HG03045 (cell line): Measurements from ENCODE around the gene MYO16.
"Not testable (repeated sequence)": the region's sequence is repeated elsewhere in the genome, so short reads cannot be mapped to it uniquely, and the experiment has no call there.

Experiments used
- ATAC-seq: cut with Tn5 transposase; IDR thresholded peaks from one replicate; pipeline ENCODE4 v1.9.1; 2021; ENCODE audit warnings: mild to moderate bottlenecking, moderate library complexity; ENCODE audit not compliant: unreplicated experiment

The MYO16 gene

DNA sequence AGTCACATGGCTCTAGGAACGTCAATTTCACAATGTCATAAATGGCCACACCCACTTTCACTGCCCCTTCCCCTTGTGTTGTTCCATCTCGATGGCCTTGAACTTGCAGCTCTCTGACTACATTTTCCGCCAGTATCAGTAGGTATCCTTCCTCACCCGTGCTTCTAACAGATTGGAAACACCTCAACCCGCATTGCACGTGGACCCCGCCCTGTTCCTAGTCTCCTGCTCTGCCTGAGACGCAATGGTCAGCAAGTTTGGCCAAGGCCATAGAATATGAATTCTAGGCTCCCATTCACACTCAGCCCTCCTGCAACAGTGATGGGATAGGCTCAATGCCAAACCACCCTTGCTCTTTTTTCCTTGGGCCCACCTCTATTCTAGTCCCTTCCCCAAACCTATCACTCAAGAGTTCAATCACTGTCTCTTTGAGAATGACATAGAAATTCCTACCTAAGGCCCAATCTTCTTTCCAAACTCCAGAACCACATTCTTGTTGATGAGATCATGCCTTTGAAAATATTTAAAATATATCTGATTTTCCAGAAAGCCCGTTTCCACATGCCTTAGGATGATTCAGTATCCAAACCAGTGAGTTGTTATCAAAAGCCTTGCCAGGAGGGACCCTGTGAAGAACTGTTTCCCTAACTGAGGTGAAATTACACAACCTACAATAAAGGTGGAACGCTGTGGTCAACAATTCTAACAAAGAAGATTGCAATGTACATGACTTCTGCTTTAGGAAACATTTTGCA, 334.6 kb downstream of the MYO16 start:
- ATAC-seq: no peak

DNA sequence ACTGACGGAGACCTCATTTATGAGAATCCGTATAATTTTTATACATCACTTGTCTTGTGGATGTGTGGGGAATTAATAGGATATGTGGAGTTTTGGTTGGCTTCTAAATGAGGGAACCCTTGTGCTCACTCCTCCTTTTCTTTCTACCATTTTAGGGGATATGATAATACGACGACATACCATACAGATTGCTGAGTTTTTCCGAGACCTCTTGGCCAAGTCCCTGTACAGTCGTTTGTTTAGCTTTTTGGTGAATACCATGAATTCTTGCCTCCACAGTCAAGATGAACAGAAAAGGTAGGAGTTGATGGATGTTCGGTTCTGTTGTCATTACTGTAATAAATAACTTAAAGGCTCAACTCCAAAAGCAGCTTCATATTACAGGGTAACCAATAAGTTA, 335.2 kb downstream of the MYO16 start:
- no peak for ATAC-seq

DNA sequence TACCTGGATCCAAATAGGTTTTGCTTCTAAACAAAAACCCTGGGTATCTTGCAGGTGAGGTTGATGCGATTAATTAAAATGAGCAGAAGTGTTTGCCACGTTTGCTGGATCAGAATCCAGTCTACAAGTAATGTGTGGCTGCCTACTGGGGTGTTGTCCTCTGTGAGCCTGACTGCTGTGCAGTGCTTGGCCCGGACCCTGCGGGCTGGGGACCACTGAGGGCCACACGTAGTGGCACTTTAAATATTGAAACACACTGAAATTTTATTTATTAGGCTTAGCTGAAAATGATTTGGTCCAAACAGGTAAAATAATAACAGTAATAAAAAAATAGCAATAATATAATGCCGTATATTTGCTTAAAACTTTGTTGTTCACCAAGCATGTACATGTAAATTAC, 338.0 kb downstream of the MYO16 start:
- ATAC-seq: no peak

DNA sequence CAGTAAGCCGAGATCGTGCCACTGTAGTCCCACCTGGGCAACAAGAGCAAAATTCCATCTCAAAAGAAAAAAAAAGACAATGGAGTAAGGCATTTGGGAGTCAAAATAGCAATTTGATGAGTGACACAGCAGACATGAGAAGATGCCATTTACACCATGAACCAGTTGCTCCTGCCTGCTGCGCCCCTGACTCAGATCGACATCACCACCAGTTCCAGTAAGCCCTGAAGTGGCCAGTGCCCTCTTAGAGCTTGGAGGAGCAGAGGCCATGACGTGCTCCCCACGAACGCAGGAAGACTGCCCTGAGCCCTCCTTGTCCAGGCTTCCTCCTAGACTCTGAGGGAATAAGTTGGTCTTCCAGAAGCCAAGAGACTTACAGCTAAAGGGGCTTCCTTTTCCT, 339.2 kb downstream of the MYO16 start:
- ATAC-seq: no peak

DNA sequence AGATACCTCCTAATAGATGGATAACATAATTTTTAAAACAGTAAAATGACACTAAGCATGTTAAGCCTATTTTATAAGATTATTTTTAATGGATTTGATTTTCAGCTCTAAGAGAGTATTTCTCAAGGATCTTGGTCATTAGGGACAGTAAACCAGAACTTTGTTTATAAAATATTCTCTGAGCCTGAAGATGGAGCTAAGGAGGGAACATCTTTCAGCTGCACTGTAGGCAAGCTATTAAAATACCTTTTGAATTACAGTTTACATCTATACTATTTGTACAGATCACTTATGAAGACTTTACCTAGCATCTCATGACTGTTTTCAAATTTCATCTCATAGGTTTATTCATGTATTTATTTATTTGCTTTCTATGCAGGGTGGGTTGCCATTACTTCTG, 345.3 kb downstream of the MYO16 start:
- no peak for ATAC-seq

DNA sequence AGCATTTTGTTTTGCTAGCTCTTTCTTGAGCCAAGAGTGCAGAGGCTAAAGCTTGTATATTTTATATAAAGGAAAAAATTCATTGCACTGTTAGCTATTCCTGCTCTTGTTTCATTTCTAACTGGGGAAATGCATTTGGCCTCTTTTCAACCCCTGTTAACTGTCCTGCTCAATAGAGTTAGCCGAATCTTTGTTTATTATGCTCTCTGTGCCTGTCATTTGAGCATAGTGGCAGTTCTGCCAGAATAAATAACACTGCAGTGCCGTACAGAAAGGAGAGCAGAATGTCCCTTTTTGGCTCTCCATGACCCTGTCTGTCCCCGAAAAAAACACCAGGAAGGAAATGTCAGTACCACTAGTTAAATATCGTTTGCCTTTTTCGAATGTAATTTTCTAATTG, 350.8 kb downstream of the MYO16 start:
- ATAC-seq: no peak

DNA sequence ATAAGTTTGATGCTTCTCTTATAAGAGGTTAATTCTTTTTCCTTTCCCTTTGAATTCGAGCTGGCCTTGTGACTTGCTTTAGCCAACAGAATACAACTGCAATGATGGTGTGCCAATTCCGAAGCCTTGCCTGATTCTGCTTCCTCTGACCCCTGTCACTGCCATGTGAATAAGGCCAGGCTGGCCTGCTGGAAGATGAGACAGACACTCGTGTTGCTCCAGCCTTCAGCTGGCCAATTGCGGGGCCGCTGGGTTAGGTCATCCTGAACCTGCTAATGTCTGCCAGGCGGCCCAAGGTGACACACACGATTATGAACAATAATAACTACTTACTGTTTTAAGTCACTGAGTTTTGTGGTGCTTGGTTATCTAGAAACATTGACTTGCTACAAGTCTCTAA, 352.0 kb downstream of the MYO16 start:
- no peak for ATAC-seq

DNA sequence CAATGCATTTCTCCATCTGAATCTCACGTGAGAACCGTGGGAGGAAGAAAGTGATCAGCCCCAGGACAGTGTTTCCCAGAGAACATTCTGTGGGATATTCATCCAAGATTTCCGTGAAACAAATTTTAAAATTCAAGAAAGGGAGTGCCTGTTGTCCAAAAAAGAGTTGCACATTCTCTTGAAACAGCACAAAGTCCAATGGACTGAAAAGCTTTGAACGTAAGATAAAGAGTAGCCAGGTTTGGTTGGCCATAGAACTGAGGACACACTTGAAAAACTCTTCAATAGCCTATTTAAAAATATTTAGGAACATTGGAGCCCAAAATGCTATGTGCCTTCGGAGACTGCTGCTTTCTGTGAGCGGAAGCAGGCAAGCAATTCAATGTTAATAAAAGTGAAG, 353.9 kb downstream of the MYO16 start:
- no peak for ATAC-seq

DNA sequence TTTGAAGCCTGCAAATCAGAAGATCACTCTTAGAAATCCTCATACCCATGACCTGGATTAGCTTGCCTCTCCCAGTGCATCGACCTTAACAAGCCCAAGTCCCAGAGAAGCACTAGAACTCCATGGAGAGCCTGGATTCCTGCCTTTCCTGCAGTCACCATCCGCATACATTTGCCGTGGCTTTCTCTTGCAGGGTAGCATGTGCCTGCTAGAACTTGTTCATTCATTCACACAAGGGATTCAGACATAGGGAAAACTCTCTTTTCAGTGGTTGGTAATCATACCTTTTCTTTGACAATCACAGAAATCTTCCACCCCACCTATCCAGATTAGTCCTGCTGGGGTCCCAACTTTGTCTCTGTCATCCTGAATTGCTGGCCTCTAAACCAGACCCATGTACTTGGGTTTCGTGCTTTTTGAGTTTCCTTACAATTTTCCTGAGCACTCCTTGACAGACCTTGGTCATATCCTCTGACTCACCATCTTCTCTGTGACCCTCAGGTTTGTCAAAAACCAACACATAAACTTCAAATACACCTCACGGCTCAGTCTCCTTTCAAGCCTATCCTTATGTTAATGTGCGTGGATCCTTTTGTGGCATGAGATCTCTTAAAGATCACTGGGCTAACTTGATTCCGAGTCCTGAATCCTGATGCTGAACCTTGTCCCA, 355.0 kb downstream of the MYO16 start:
- no peak for ATAC-seq

DNA sequence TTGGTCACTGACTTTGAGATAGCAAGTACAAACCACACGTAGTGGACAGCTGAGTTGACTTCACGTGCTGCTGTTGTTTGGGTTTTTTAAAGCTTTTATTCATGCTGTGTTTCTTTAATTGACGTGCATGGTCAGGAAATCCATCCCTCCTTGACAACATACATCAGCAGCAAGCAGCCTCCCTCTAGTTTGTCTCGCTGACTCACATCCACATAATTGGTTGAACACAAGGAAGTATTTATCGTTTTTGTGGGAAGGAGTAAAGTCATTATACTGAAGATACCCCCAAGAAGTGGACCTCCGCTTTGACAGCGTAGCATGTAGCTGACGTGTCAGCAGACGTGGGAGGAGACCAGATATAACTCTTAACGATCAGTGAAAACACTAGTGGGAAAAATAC, 355.8 kb downstream of the MYO16 start:
- no peak for ATAC-seq

DNA sequence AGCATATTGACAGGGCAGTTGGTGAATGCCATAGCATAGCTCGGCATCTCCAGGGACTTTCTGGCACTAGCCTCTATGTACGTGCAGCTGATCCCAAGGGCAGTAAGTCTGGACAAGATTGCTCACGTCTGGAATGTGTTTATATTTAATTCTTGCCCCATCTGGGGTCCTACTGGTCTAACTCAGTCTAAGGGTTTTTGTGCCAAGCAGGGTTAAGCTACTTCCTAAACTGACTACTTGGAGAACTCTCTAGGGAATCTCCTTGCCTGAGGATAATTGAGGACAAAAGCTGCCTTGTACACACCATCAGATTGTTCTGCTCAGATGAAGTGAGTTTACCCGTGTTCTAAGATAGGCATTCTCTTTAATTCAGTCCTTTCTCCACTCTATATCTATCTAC, 358.1 kb downstream of the MYO16 start:
- ATAC-seq: no peak

DNA sequence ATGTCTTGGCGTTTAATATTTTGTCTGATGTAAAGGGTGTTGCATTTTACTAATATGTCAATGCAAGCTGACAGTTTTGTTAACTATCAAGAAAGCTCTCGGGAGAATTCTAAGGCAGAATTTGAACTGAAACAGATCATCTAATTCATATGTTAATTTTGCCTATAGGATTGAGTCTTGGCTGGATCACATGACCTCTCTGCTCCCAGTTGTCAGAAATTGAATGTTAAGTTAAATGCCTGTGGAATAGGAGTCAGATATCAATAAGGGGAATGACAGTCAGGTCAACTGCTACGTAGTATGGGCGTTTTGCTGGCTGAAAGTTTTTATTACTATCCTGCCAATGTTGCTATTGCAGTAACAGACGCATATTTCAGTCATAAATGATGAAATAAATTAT, 358.5 kb downstream of the MYO16 start:
- ATAC-seq: no peak

DNA sequence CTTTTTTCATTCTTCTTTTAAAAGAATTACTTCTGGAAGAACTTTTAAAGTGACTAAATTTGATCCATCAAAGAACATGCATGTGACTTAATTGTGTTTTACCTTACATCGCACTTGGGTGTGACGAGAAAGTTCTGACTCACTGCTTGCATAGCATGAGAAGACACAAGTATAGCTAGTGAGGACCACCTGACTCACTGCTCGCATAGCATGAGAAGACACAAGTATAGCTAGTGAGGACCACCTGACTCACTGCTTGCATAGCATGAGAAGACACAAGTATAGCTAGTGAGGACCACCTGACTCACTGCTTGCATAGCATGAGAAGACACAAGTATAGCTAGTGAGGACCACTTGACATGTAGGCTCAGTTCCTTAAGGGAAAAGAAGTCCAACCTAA, 362.0 kb downstream of the MYO16 start:
- ATAC-seq: not testable (repeated sequence)

DNA sequence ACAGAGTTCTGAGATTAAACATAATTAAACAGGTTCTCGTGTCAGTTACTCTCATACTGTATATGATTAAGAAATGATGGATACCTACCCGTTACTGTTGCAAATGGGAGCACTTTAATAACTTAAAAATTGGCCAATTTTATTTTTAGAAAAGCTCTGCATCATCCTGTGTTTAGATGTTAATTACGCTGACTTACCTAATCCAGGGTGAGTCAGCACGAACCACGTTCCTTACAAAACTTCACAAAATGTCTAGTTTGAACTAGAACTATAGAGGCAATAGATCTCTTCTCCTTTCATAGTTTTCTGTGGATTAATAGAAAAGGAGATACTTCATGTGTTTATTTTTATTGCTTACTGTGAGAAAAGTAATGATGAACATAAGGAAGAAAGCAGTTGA, 363.9 kb downstream of the MYO16 start:
- no peak for ATAC-seq

DNA sequence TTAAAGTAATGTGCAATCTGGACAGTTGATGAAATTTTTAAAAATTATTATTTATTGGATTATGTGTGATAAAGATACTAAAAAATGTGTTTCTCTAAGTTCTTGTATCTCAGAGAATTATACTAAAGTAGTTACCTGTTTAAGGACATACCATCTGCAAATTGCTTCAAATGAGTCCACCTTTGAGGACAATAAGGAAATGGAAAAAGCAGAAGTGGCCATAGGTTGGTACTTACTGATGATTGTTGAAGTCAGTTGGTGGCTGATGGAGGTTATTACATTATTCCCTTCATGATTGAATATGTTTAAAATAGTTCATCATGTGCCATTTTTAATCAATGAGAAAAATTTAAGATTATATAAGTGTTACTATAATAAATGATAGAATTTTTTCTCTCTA, 367.0 kb downstream of the MYO16 start:
- ATAC-seq: no peak

DNA sequence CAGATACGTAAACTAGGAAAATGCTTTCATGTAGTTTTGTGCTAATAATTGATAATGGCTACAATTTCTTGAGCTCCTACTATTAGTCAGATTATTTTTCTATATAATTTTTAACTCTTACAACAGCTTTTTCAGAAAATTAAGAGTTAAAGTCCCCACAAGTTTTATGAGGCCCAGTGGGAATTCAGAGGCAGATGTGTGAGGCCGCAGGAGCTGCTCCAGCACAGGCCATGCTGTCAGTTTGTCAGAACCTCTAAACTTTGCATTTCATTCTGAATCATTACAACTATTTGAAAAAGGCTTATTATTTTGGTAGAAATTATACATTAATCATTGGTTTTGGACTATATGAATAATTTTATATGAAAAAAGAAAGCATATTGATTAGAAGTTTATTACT, 370.8 kb downstream of the MYO16 start:
- no peak for ATAC-seq

DNA sequence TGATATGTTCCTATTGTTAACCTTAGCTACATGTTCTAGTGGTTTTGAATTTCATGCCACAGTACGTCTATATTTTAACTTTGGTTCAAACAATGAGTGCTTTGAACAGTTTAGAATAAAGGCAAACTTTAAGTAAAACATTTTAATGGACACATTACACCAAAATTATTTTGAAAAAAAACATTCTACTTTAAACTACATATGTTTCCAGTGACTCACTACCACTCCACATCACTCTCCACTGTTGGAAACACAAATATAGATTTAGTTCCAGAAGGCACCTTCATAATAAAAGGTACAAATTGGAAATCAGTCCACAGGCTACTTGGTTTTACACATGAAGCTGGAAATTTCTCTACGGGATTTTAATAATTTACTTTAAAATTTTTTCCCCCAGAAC, 373.5 kb downstream of the MYO16 start:
- no peak for ATAC-seq

DNA sequence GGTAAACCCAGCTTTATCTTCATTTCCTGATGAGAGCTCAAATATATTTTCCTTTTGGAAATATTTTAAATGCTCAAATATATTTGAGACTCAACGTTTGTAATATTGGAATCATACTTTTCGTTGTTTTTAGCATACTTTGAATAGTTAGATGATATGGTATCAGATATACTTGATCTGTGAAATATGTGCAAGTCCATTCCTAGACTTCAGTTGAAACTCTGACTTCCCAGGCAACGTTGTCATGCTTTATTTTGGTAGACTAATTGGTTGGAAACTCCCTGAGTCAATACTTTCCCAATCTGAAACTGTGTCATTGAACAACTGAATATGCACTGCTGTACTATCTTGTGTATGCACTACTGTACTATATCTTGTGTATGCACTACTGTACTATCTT, 378.5 kb downstream of the MYO16 start:
- no peak for ATAC-seq

DNA sequence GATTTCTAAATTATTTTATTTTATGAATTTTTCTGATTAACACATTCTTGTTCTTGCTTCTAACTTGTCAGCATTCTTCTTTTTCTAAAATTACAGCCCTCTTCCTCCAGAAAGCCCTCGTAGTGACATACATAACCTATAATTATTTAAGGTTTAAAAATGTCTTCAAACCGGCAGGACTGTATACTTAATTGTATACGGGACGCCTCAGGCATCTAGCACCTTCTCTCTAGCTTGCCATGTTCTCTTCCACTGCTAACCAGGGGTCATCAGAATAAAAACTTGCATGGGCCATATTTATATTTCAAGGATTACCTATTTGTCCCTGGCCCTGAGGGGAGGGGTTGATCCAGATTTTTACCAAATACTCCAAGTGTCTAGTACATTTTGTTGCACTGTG, 380.3 kb downstream of the MYO16 start:
- ATAC-seq: no peak

DNA sequence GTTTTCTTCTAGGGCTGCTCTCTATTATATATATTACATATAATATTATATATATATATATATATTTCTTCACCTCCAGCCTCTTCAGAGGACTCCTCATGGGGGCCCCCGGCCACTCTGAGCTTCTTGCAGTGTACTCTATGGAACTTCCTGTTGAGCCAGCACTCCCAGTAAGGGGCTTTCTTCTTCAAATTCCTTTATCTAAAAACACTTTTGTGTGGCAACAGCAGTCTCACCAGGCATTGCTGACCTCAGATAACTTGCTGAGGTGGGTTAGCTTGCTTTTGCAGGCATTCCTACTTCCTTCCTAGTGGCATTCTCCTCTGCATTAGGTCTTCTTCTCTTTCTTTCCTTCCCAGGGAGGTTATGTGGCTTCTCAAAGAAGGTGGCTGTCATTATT, 381.5 kb downstream of the MYO16 start:
- ATAC-seq: no peak

DNA sequence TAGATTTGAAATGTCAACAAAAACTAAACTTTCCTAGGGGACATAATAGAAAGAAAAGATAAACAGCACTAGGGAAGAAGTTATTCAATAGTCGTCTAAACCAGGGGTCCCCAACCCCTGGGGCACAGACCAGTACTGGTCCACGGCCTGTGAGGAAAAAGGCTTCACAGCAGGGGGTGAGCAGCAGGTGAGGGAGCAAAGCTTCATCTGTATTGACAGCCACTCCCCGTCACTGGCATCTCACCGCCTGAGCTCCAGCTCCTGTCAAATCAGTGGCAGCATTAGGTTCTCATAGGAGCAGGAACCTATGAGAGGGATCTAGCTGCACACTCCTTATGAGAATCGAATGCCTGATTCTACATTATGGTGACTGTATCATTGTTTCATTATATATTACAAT, 382.7 kb downstream of the MYO16 start:
- no peak for ATAC-seq

DNA sequence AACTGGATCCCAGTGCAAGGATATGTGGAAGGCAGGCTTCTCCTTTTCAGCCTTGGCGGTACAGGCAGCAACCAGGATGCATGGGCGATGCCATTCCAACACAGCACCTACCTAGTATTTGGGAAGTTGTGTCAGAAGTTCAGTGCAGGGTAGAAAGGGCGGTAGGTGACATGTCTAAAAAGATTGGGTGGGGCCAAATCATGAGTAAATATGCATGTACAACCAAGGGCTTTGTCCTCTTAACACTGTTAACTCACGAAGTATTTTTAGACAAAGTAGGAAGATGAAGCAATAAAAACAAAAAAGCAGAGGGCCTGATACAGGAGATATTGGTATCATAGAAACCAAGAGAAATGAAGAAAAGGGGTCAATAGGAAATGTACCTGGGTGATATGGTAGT, 392.1 kb downstream of the MYO16 start:
- ATAC-seq: no peak

DNA sequence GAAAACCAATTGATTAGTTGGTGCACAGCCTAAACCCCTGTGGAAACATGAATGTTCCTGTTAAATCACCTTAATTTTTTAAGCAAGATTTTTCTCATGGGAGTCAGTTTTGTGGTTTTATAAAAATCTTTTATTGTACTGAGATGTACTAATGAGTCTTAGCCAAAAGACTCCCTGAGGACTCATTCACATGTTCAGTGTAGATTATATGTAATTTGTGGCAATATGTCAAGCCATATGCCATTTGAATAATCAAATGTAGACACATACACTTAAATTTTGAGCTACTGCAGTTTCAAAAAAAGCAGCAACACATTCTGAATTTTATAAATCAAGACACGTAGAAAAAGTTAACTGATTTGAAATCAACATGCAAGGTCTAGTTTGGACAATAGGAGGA, 395.2 kb downstream of the MYO16 start:
- no peak for ATAC-seq
